ENCODE results near the gene METTL15.
"Not testable (repeated sequence)": the region's sequence is repeated elsewhere in the genome, so short reads cannot be mapped to it uniquely, and the experiment has no call there.

The METTL15 gene, protein sequence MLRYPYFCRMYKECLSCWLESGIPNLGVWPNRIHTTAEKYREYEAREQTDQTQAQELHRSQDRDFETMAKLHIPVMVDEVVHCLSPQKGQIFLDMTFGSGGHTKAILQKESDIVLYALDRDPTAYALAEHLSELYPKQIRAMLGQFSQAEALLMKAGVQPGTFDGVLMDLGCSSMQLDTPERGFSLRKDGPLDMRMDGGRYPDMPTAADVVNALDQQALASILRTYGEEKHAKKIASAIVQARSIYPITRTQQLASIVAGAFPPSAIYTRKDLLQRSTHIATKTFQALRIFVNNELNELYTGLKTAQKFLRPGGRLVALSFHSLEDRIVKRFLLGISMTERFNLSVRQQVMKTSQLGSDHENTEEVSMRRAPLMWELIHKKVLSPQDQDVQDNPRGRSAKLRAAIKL

GRCh38 chr11:28107750-28108618 is at the start of gene METTL15, which contains the start of gene KIF18A:
TSS of gene METTL15 (plus strand) at chr11:28108388. CDS start at chr11:28113335, 4,947 bp downstream.
TSS of gene KIF18A (minus strand) at chr11:28108156. CDS start at chr11:28097947, 10,209 bp downstream.
- TF ChIP-seq CTCF (conservative IDR thresholded peaks at IDR 0.05; ENCODE audit: low read depth, low read length), result no peak
- peak; percentile 96 for DNase-seq (ENCODE audit: low read depth)
- peak within 1 kb of the TSS; percentile 77 for H3K4me3 ChIP-seq (ENCODE audit: low read length)

GRCh38 chr11:28071305-28071704 is 36.9 kb upstream of the METTL15 start:
- TF ChIP-seq CTCF (conservative IDR thresholded peaks at IDR 0.05; ENCODE audit: low read depth, low read length), result no peak
- H3K4me3 ChIP-seq (ENCODE audit: low read length), result no peak overlapping the region
- DNase-seq (ENCODE audit: low read depth), result no peak

GRCh38 chr11:28072321-28072720 is 35.9 kb upstream of the METTL15 start:
- H3K4me3 ChIP-seq (ENCODE audit: low read length), result no peak overlapping the region
- no peak for DNase-seq (ENCODE audit: low read depth)
- TF ChIP-seq CTCF (conservative IDR thresholded peaks at IDR 0.05; ENCODE audit: low read depth, low read length), result no peak

DNA sequence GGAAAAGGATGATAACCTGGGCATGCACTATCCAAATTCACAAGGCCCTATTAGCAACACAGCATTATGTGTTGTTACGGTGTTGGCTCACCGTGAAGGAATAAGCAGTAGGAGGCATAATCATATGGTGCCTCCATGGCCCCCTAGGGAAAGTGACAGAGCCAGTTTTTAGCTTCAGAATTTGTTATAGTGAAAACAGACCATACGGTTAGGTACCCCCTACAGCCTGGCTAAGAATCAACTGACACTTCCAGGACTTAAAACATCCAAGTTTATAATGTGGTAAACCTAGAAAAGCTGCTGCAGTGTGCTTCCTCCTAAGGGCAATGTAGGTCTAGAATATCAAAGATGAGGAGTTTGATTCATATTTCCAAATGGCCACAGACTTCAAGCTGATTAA is 30.7 kb upstream of the METTL15 start:
- TF ChIP-seq CTCF (conservative IDR thresholded peaks at IDR 0.05; ENCODE audit: low read depth, low read length), result no peak
- no peak for DNase-seq (ENCODE audit: low read depth)
- H3K4me3 ChIP-seq (ENCODE audit: low read length), result no peak overlapping the region

GRCh38 chr11:28083118-28083517 is 25.1 kb upstream of the METTL15 start:
- no peak for TF ChIP-seq CTCF (conservative IDR thresholded peaks at IDR 0.05; ENCODE audit: low read depth, low read length)
- DNase-seq (ENCODE audit: low read depth), result no peak
- H3K4me3 ChIP-seq (ENCODE audit: low read length), result no peak overlapping the region

- DNase-seq (ENCODE audit: low read depth), result no peak
- no peak for TF ChIP-seq CTCF (conservative IDR thresholded peaks at IDR 0.05; ENCODE audit: low read depth, low read length)
- no peak overlapping the region for H3K4me3 ChIP-seq (ENCODE audit: low read length)
Observed at GRCh38 chr11:28086569-28086968, 21.6 kb upstream of the METTL15 start.

DNA sequence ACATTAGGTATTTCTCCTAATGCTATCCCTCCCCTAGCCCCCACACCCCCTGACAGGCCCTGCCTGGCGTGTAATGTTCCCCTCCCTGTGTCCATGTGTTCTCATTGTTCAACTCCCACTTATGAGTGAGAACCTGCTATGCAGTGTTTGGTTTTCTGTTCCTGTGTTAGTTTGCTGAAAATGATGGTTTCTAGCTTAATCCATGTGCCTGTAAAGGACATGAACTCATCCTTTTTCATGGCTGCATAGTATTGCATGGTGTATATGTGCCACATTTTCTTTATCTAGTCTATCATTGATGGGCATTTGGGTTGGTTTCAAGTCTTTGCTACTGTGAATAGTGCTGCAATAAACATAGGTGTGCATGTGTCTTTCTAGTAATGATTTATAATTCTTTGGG is 21.0 kb upstream of the METTL15 start:
- DNase-seq (ENCODE audit: low read depth); H3K4me3 ChIP-seq (ENCODE audit: low read length): not testable (repeated sequence)

GRCh38 chr11:28087693-28088092 is 20.5 kb upstream of the METTL15 start:
- not testable (repeated sequence) for DNase-seq (ENCODE audit: low read depth); H3K4me3 ChIP-seq (ENCODE audit: low read length)

Measured in retinal pigment epithelial cell (primary cell).